SK-N-SH (cell line): ENCODE measurements around the gene WDR7.

Experiments
- CTCF ChIP-seq: fragments of 200-600 bp; sonication (generic); IDR thresholded peaks from 2 replicates; pipeline ENCODE4 v1.6.1; 2017; ENCODE audit warnings: antibody characterized with exemption, mild to moderate bottlenecking, moderate library complexity
- EP300 ChIP-seq, 2 experiments: IDR thresholded peaks; 2 replicates each; pipeline versions ENCODE4 v1.4.0 to v1.6.1; 2012; ENCODE audit warnings: borderline replicate concordance in 1 of 2, low read depth in 1 of 2, low read length in 1 of 2
- EZH2phosphoT487 ChIP-seq: fragments of 200-600 bp; sonication (generic); IDR thresholded peaks from 2 replicates; pipeline ENCODE4 v1.6.1; 2017; ENCODE audit warnings: low read depth, mixed run types, mild to moderate bottlenecking, antibody characterized with exemption, moderate library complexity, borderline replicate concordance
- FOXM1 ChIP-seq: IDR thresholded peaks from 2 replicates; pipeline ENCODE4 v1.4.0; 2012; ENCODE audit warnings: low read depth, mild to moderate bottlenecking
- GABPA ChIP-seq: IDR thresholded peaks from 2 replicates; pipeline ENCODE4 v1.4.0; 2012; ENCODE audit warnings: low read depth, mild to moderate bottlenecking
- MXI1 ChIP-seq: IDR thresholded peaks from 2 replicates; pipeline ENCODE4 v1.6.1; 2012; ENCODE audit warnings: mild to moderate bottlenecking, low read depth, low read length, improper control_type of control experiment
- POLR2AphosphoS5 ChIP-seq: IDR thresholded peaks from 2 replicates; pipeline ENCODE4 v1.6.1; 2012; ENCODE audit warnings: low read depth, low read length
- REST ChIP-seq: IDR thresholded peaks from 2 replicates; pipeline ENCODE4 v1.6.1; 2012; ENCODE audit warnings: mild to moderate bottlenecking, low read depth, low read length, moderate library complexity
- SIN3A ChIP-seq: IDR thresholded peaks from 2 replicates; pipeline ENCODE4 v1.6.1; 2012; ENCODE audit warnings: low read depth, mild to moderate bottlenecking, low read length, moderate library complexity, borderline replicate concordance
- TAF1 ChIP-seq: IDR thresholded peaks from 2 replicates; pipeline ENCODE4 v1.6.1; 2012; ENCODE audit warnings: low read depth, mild to moderate bottlenecking, low read length, moderate library complexity, borderline replicate concordance

- no peak for TF ChIP-seq EZH2phosphoT487
- no peak for TF ChIP-seq MXI1
- no peak for TF ChIP-seq CTCF
- TF ChIP-seq POLR2AphosphoS5: no peak
- no peak for TF ChIP-seq GABPA
- no peak for TF ChIP-seq TAF1
- TF ChIP-seq REST: no peak
- TF ChIP-seq FOXM1: no peak
- TF ChIP-seq EP300 (IDR thresholded peaks at IDR 0.05; ENCODE audit: borderline replicate concordance in 1 of 2, low read depth in 1 of 2, low read length in 1 of 2): no peak
- no peak for TF ChIP-seq SIN3A
Measured at GRCh38 chr18:56841836-56842235, 190.7 kb downstream of the WDR7 start.
